Measurements from ENCODE around the gene PTH2R.

DNA sequence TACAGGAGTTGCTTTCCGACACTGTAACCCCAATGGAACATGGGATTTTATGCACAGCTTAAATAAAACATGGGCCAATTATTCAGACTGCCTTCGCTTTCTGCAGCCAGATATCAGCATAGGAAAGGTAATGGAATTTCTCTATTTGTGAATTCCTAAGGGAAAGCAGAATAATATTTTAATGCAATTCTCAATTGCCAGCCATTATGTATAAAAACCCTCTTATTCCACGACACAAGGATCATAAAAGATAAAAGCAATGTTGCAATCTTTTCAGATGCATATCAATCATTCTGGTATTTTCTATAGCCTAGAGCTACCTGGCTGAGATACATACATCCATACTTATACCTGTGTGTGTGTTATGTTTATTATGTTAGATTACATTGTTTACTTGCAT lies 31.2 kb downstream of the PTH2R start:
- TF ChIP-seq CTCF (IDR thresholded peaks at IDR 0.05) (no peak), POLR2A (IDR thresholded peaks at IDR 0.05) (no peak)

Data from Peyer's patch (tissue), 4 donors.